GM23338 (cell line): ENCODE measurements around the gene GALNT15. TPM values are rescaled to one million over a fixed set of nuclear protein-coding genes. Genes with fewer than 3 reads are reported as not detected.

Experiments used
- ATAC-seq: fragments of 200-7000 bp; cut with Tn5 transposase; 3 replicates; pipeline ENCODE4 v1.9.1; 2020
- DNase-seq: peaks from one replicate; pipeline ENCODE4 v3.0.0-alpha.2; 2015; ENCODE audit warnings: low spot score
- H2AFZ ChIP-seq: fragments of 200-600 bp; sonication (generic); 2 replicates; pipeline ENCODE4 v1.8.0; 2016; ENCODE audit warnings: antibody characterized with exemption, mild to moderate bottlenecking, moderate library complexity
- H3F3A ChIP-seq: fragments of 200-600 bp; sonication (generic); replicated peaks from 2 replicates; pipeline ENCODE4 v1.8.0; 2017; ENCODE audit warnings: antibody characterized with exemption, mixed run types, low read depth
- H3K27ac ChIP-seq: fragments of 200-600 bp; sonication (generic); 2 replicates; pipeline ENCODE4 v1.6.1; 2016; ENCODE audit warnings: low read depth
- H3K27me3 ChIP-seq: fragments of 200-600 bp; sonication (generic); 2 replicates; pipeline ENCODE4 v1.8.0; 2016; ENCODE audit warnings: mild to moderate bottlenecking, mixed run types, moderate library complexity; ENCODE audit not compliant: insufficient read depth
- H3K36me3 ChIP-seq: fragments of 200-600 bp; sonication (generic); 2 replicates; pipeline ENCODE4 v1.8.0; 2016; ENCODE audit warnings: mild to moderate bottlenecking; ENCODE audit not compliant: insufficient read depth
- H3K4me1 ChIP-seq: fragments of 200-600 bp; sonication (generic); 2 replicates; pipeline ENCODE4 v1.8.0; 2016; ENCODE audit warnings: mild to moderate bottlenecking, moderate library complexity; ENCODE audit not compliant: insufficient read depth
- H3K4me2 ChIP-seq: fragments of 200-600 bp; sonication (generic); 2 replicates; pipeline ENCODE4 v1.7.1; 2017; ENCODE audit warnings: mixed run types
- H3K4me3 ChIP-seq: fragments of 200-600 bp; sonication (generic); 2 replicates; pipeline ENCODE4 v1.6.1; 2016; ENCODE audit warnings: mixed run types
- H3K79me2 ChIP-seq: fragments of 200-600 bp; sonication (generic); replicated peaks from 2 replicates; pipeline ENCODE4 v1.8.0; 2017; ENCODE audit warnings: mild to moderate bottlenecking; ENCODE audit not compliant: insufficient read depth
- H3K9me2 ChIP-seq: fragments of 200-600 bp; sonication (generic); 2 replicates; pipeline ENCODE4 v1.8.0; 2017; ENCODE audit not compliant: insufficient read depth
- H4K20me1 ChIP-seq: fragments of 200-600 bp; sonication (generic); replicated peaks from 2 replicates; pipeline ENCODE4 v1.8.0; 2017; ENCODE audit warnings: mild to moderate bottlenecking; ENCODE audit not compliant: insufficient read depth
- H3K27ac Mint-ChIP-seq: 2 replicates; pipeline ENCODE4 v1.8.0; 2020; ENCODE audit warnings: inconsistent platforms, mild to moderate bottlenecking, moderate library complexity, mixed read lengths
- H3K27me3 Mint-ChIP-seq: 3 replicates; pipeline ENCODE4 v1.8.0; 2022; ENCODE audit warnings: low read depth, mild to moderate bottlenecking, moderate library complexity, mixed read lengths, inconsistent platforms; ENCODE audit not compliant: insufficient read depth, poor library complexity
- H3K36me3 Mint-ChIP-seq: 3 replicates; pipeline ENCODE4 v1.8.0; 2021; ENCODE audit warnings: low read depth, mild to moderate bottlenecking, inconsistent platforms, moderate library complexity, mixed read lengths
- H3K4me1 Mint-ChIP-seq: 3 replicates; pipeline ENCODE4 v1.8.0; 2020; ENCODE audit warnings: mild to moderate bottlenecking, inconsistent platforms, mixed read lengths
- H3K4me3 Mint-ChIP-seq: 3 replicates; pipeline ENCODE4 v1.8.0; 2021; ENCODE audit warnings: moderate library complexity, mild to moderate bottlenecking, inconsistent platforms, mixed read lengths
- H3K9me3 Mint-ChIP-seq: 3 replicates; pipeline ENCODE4 v1.8.0; 2020; ENCODE audit warnings: moderate library complexity, mild to moderate bottlenecking, inconsistent platforms, mixed read lengths
- CREB1 ChIP-seq: fragments of 250-450 bp; sonication (Bioruptor Pico); IDR thresholded peaks from 2 replicates; pipeline ENCODE4 v1.5.0; 2020; ENCODE audit warnings: low read depth, mild to moderate bottlenecking, moderate library complexity
- EZH2 ChIP-seq: fragments of 200-600 bp; sonication (generic); IDR thresholded peaks from one replicate; pipeline ENCODE4 v1.8.0; 2017; ENCODE audit warnings: antibody characterized with exemption, mild to moderate bottlenecking, low read depth; ENCODE audit not compliant: unreplicated experiment
- EZH2phosphoT487 ChIP-seq: fragments of 200-600 bp; sonication (generic); IDR thresholded peaks from one replicate; pipeline ENCODE4 v1.8.1; 2018; ENCODE audit warnings: antibody characterized with exemption; ENCODE audit not compliant: unreplicated experiment
- JUNB ChIP-seq: IDR thresholded peaks from one replicate; pipeline ENCODE4 v1.6.1; 2016; ENCODE audit warnings: antibody characterized with exemption; ENCODE audit not compliant: unreplicated experiment
- POLR2AphosphoS5 ChIP-seq: IDR thresholded peaks from 2 replicates; pipeline ENCODE4 v1.6.1; 2016; ENCODE audit warnings: antibody characterized with exemption, low read depth
- ZNF114 ChIP-seq: fragments of 250-450 bp; sonication (Bioruptor Pico); IDR thresholded peaks from 2 replicates; pipeline ENCODE4 v1.5.0; 2020; ENCODE audit warnings: mild to moderate bottlenecking, moderate library complexity
- ZNF331 ChIP-seq: fragments of 250-450 bp; sonication (Bioruptor Pico); IDR thresholded peaks from 2 replicates; pipeline ENCODE4 v1.5.0; 2020; ENCODE audit warnings: low read depth, mild to moderate bottlenecking, moderate library complexity
- polyA plus RNA-seq: library from polyadenylated mRNA; unstranded; fragments of >200 nt; fragmentation: Nextera tagmentation; extraction: Ambion mirVana; gene quantifications from 2 replicates; pipeline ENCODE4 v1.2.1, GENCODE V29; 2016
- total RNA-seq: library from RNA; depleted of rRNA; stranded (reverse); fragments of >200 nt; shearing (Covaris generic); gene quantifications from 2 replicates; pipeline ENCODE4 v1.2.3, GENCODE V29; 2014
- TF ChIP-seq, protein P1 (sequence below): fragments of 250-450 bp; sonication (Bioruptor Pico); IDR thresholded peaks from 2 replicates; pipeline ENCODE4 v1.5.0; 2020; ENCODE audit warnings: mild to moderate bottlenecking, moderate library complexity
- TF ChIP-seq, protein P2 (sequence below): IDR thresholded peaks from one replicate; pipeline ENCODE4 v1.6.1; 2018; ENCODE audit warnings: antibody characterized with exemption; ENCODE audit not compliant: unreplicated experiment

The GALNT15 gene
- total and polyA plus RNA-seq, 2 experiments from 2014 or later, result 0.06 to 0.35 TPM

DNA sequence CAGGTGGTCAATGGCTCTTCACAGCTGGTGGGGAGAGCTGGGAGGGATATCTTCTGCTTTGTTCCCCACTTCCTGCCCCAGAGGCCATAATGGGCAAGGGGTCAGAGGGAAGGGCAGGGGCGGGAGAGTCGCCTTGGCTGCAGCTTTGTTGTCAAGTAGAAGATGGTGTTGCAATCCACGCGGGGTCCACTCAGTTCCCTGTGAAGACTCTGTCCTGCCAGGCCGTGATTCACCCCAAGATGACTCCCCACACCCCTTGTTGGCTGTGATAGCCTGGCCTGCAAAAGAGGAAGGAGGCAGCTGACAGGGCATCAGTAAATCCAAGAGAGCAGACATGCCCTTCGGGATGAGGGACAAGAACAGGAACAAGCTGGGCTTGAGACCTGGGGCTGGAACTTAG is 6.9 kb downstream of the GALNT15 start (continued):
- TF ChIP-seq, protein P1, sequence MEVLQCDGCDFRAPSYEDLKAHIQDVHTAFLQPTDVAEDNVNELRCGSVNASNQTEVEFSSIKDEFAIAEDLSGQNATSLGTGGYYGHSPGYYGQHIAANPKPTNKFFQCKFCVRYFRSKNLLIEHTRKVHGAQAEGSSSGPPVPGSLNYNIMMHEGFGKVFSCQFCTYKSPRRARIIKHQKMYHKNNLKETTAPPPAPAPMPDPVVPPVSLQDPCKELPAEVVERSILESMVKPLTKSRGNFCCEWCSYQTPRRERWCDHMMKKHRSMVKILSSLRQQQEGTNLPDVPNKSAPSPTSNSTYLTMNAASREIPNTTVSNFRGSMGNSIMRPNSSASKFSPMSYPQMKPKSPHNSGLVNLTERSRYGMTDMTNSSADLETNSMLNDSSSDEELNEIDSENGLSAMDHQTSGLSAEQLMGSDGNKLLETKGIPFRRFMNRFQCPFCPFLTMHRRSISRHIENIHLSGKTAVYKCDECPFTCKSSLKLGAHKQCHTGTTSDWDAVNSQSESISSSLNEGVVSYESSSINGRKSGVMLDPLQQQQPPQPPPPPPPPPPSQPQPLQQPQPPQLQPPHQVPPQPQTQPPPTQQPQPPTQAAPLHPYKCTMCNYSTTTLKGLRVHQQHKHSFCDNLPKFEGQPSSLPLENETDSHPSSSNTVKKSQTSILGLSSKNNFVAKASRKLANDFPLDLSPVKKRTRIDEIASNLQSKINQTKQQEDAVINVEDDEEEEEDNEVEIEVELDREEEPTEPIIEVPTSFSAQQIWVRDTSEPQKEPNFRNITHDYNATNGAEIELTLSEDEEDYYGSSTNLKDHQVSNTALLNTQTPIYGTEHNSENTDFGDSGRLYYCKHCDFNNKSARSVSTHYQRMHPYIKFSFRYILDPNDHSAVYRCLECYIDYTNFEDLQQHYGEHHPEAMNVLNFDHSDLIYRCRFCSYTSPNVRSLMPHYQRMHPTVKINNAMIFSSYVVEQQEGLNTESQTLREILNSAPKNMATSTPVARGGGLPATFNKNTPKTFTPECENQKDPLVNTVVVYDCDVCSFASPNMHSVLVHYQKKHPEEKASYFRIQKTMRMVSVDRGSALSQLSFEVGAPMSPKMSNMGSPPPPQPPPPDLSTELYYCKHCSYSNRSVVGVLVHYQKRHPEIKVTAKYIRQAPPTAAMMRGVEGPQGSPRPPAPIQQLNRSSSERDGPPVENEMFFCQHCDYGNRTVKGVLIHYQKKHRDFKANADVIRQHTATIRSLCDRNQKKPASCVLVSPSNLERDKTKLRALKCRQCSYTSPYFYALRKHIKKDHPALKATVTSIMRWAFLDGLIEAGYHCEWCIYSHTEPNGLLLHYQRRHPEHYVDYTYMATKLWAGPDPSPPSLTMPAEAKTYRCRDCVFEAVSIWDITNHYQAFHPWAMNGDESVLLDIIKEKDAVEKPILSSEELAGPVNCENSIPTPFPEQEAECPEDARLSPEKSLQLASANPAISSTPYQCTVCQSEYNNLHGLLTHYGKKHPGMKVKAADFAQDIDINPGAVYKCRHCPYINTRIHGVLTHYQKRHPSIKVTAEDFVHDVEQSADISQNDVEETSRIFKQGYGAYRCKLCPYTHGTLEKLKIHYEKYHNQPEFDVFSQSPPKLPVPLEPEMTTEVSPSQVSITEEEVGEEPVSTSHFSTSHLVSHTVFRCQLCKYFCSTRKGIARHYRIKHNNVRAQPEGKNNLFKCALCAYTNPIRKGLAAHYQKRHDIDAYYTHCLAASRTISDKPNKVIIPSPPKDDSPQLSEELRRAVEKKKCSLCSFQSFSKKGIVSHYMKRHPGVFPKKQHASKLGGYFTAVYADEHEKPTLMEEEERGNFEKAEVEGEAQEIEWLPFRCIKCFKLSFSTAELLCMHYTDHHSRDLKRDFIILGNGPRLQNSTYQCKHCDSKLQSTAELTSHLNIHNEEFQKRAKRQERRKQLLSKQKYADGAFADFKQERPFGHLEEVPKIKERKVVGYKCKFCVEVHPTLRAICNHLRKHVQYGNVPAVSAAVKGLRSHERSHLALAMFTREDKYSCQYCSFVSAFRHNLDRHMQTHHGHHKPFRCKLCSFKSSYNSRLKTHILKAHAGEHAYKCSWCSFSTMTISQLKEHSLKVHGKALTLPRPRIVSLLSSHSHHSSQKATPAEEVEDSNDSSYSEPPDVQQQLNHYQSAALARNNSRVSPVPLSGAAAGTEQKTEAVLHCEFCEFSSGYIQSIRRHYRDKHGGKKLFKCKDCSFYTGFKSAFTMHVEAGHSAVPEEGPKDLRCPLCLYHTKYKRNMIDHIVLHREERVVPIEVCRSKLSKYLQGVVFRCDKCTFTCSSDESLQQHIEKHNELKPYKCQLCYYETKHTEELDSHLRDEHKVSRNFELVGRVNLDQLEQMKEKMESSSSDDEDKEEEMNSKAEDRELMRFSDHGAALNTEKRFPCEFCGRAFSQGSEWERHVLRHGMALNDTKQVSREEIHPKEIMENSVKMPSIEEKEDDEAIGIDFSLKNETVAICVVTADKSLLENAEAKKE (CRISPR knock-in tag), result no peak
- TF ChIP-seq EZH2, result no peak

DNA sequence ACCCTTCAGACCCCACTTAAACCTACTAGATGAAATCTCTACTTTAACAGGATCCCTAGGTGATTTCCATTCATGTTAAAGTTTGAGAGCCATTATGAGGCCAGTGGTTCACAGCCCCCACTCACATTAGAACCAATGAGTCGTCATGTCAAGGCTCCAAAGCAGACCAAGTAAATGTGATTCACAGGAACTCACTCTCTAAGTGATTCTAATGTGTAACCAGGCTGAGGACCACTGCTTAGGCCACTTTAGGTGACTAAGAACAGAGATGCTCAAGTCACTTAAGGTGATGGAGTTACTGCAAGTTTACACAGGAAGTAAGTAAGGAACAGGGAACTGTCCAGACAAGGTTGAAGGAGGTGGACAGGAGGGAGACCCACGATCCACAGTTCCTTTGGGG is 7.7 kb downstream of the GALNT15 start:
- no peaks in the 10 kb centered on the region for H3K36me3 ChIP-seq
- Mint-ChIP-seq H3K27ac (no peak overlapping the region), H3K4me3 (no peak overlapping the region), H3K9me3 (no peaks in the 10 kb centered on the region), H3K4me1 (peaks cover 13% of the 10 kb centered on the region), H3K27me3 (no peaks in the 10 kb centered on the region), H3K36me3 (no peaks in the 10 kb centered on the region)
- no peak overlapping the region for H3K4me2 ChIP-seq
- no peak for ATAC-seq
- no peaks in the 10 kb centered on the region for H3K27me3 ChIP-seq
- H3K9me2 ChIP-seq, result no peaks in the 10 kb centered on the region
- H3K4me3 ChIP-seq, result no peak overlapping the region
- DNase-seq, result no peak
- no peaks in the 10 kb centered on the region for H3F3A ChIP-seq
- no peaks in the 10 kb centered on the region for H3K79me2 ChIP-seq
- no peak overlapping the region for H2AFZ ChIP-seq
- H3K4me1 ChIP-seq, result no peaks in the 10 kb centered on the region
- no peaks in the 10 kb centered on the region for H4K20me1 ChIP-seq
- H3K27ac ChIP-seq, result no peak overlapping the region
- TF ChIP-seq ZNF114 (CRISPR knock-in tag) (no peak), ZNF331 (CRISPR knock-in tag) (no peak), JUNB (no peak), EZH2phosphoT487 (no peak), POLR2AphosphoS5 (no peak), CREB1 (CRISPR knock-in tag) (no peak)
- TF ChIP-seq, protein P2, sequence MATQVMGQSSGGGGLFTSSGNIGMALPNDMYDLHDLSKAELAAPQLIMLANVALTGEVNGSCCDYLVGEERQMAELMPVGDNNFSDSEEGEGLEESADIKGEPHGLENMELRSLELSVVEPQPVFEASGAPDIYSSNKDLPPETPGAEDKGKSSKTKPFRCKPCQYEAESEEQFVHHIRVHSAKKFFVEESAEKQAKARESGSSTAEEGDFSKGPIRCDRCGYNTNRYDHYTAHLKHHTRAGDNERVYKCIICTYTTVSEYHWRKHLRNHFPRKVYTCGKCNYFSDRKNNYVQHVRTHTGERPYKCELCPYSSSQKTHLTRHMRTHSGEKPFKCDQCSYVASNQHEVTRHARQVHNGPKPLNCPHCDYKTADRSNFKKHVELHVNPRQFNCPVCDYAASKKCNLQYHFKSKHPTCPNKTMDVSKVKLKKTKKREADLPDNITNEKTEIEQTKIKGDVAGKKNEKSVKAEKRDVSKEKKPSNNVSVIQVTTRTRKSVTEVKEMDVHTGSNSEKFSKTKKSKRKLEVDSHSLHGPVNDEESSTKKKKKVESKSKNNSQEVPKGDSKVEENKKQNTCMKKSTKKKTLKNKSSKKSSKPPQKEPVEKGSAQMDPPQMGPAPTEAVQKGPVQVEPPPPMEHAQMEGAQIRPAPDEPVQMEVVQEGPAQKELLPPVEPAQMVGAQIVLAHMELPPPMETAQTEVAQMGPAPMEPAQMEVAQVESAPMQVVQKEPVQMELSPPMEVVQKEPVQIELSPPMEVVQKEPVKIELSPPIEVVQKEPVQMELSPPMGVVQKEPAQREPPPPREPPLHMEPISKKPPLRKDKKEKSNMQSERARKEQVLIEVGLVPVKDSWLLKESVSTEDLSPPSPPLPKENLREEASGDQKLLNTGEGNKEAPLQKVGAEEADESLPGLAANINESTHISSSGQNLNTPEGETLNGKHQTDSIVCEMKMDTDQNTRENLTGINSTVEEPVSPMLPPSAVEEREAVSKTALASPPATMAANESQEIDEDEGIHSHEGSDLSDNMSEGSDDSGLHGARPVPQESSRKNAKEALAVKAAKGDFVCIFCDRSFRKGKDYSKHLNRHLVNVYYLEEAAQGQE, result no peak
